ENCODE measurements around the gene SLC23A2.
"Not testable (repeated sequence)": the region's sequence is repeated elsewhere in the genome, so short reads cannot be mapped to it uniquely, and the experiment has no call there.

The SLC23A2 gene

DNA sequence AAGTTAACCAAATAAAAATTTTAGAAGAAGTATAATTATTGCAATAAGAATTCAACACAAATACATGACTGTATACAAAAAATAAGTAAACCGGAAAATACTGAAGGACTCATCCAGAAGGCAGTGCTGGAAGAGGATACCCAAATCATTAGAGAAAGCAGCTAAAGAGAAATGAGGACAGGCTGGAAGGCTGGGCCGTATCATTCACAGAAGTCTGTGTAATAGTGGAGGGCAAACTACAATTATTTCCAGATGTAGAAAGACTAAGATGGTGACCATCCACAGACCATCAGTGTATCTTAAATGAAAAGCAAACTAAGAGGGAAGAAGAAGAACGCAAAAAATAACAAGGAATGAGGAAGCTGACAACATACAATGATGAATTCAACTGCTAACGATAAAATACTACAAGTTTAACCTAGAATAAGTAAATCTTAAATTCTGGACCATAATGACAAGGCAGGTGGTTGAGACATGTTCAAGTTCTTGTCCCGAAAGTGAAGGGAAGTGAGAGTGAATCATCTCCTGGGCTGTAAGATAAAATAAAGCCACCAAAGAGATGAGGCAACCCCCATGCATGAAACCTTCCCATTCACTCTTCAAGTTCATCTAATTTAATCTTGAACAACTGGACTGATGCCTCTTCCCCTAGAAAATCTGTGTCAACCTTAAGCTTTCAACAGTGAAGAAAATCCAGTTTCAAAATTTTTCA, 71.5 kb downstream of the SLC23A2 start:
- no peak for DNase-seq

DNA sequence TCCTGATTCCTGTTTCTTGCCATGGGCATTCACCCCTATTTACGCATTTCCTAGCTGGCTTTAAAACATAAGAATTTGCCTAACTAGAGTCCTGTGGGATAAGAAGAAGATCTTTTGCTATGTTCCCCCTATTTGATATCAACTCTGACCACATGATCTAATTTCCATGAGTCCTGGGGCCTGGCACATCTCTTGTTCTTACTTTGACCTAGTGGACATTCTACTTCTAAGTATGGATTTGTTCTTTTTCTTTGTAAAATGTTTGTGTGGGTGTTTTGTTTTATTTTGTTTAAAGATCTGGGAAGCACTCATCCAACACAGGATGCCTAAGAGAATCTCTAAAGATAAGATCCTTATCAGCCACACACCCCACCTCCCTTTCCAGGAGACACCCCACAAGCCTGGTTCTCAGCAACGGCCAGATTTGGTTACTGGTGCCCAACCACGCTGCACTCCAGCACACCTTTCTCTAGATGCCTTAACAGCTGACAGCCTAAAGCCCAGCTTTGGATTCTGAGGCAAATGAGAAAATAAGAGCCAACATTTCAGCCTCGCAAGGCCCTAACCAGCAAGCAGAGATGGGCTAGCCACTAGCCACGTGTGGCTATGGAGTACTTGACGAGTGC, 74.7 kb downstream of the SLC23A2 start:
- DNase-seq, result no peak

DNA sequence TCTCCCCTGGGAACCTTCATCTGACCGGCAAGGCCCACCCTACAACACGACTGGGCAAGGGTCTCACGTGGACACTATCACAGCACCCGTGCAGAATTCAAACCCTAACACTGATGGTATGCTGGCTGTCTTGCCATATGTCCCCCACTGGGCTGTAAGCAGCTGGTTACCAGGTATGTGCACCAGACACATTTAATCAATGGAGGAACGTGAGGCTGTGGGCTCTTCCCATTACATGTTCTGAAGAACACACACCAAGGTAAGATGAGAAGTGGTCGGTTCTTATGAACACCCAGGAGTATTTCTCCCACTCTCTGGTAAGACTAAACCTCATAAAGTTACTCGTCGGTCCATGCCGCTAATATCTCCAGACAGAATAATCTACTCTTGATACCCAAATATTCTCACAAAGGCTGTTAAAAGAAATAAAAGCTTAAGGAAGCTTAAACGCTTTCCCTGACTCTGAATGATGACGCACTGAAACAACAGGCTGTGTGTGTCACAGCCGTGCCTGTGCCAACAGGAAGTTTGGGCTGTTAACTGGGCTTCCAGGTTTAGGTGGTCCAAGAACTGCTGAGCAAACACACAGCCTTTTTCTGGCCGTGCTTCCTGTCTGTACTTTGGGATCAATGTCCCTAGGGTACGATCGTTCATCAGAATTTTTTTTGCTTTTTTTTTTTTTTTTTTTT, 75.3 kb downstream of the SLC23A2 start:
- peak; percentile 67 for DNase-seq

DNA sequence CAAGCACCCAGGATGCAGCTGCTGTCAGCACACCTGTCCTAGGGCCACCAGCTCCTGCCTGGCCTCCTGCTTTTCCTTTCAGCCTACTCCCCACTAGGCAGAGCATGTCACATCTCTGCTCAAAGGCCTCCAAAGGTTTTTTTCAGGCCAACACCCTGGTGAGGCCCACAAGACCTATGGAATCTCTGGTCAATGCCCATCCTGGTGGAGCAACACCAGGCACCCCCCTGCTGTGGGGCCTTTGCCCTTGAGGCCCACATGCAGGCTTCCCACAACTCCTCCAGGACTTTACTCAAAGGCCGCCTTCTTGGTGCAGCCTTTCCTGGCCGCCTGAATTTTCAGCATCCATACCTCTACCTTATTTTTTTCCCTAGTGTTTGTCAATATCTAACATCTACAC, 76.9 kb downstream of the SLC23A2 start:
- no peak for DNase-seq

DNA sequence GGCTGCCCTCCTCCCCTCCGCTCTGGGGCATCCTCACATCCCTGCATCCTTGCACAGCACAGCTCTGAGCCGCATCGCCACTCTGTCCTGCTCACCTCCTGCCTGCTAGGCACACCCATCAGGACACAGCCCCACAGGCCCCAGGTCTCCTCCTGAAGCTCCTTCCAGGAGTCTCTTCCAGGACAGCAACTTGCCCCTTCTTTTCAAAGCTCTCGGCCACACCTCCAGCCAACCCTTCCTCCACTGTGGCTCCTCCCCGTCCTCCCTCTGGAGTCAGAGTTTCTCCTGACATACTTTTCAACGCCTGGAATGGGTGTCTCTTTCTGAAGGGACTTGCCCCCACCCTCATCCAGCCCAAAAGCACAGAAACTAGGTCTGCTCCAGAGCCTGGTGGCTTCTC, 77.3 kb downstream of the SLC23A2 start:
- DNase-seq, result no peak

DNA sequence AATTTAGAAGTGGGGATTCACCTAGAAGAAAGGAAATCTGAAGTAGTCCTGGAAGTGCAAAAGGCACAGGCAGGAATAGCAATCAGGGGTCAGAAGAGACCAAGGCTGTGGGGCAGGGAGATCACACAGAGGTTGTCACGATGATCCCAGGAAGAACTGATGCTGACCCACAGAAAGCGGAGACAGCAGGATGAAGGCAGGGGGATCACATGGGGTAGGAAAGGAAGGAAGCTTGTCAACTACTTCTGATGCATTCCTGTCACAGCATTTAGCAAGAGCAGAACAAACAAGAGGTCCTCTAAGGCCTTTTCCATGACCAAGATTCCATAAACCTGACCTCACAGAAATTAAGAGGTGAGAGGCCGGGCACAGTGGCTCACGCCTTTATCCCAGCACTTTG, 79.1 kb downstream of the SLC23A2 start:
- no peak for DNase-seq

DNA sequence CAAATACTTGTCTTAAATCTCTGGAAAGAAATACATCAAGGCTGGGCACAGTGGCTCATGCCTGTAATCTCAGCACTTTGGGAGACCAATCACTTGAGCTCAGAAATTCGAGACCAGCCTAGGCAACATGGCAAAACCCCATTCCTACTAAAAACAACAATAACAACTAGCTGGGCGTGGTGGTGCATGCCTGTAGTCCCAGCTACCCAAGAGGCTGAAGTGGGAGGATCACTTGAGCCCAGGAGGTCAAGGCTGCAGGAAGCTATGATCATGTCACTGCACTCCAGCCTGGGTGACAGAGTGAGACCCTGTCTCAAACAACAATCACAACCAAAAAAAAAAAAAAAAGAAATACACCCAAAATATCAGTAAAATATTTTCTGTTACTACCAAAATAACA, 80.0 kb downstream of the SLC23A2 start:
- not testable (repeated sequence) for DNase-seq

DNA sequence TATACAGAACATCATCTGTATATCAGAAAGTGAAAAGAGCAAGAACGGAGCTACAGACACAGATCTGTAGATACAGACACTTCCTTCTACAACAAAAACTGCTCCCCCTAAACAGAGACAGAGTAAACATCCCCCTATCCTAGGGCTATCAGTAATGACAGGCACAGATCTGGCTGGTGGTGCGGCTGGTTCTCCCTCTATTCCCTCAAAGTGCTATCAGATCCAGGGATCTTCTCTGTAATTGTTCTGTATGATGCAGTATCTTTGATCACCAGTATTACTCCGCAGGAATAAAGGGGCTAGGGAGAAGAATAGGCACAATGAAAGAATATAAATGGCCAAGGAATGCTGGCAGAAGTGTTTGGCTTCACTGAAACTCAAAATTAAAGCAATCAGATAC, 80.7 kb downstream of the SLC23A2 start:
- DNase-seq, result no peak

DNA sequence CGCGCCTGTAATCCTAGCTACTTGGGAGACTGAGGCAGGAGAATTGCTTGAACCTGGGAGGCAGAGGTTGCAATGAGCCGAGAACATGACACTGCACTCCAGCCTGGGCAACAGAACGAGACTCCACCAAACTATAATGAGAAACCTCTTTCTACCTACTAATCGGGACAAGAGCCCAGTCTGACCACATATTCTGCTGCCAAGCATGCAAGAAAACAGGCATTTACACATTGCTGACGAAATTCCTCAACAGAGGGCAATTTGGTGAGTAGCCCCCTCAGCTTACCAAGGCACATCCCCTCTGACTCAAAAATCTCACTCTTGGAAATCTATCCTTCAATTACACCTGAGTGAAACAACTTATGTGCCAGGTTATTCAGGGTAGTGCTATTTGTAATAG, 81.2 kb downstream of the SLC23A2 start:
- DNase-seq, result no peak

DNA sequence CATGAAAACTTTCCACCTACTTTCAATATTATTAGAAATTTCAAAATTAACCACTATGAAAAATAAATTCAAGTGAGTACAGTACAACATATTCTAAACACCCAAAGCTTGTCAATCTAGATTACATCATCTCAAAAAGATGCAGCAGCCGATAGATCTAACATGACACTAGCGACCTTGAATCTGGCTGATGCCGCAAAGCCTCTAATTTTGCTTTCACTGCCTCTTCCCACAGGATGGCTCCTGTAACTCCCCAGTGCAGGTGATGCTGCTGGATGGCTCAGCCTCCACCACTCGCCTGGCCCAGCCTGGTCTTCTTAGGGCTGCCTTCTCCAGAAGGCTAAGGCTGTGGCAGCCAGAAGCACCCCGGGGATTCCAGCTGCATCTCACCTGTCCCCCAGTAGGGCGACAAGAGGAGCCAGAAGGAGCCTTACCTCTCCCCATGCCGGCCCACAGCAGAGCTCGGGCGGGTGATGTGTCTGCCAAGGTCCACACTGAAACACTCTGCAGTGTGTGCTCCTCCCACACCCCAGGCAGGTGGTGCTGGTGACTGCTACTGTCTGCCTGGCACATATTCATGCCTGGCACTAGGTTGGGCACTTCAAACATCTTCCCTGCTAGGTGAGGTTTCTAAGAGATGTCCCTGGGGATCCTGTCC, 82.1 kb downstream of the SLC23A2 start:
- DNase-seq, result no peak

DNA sequence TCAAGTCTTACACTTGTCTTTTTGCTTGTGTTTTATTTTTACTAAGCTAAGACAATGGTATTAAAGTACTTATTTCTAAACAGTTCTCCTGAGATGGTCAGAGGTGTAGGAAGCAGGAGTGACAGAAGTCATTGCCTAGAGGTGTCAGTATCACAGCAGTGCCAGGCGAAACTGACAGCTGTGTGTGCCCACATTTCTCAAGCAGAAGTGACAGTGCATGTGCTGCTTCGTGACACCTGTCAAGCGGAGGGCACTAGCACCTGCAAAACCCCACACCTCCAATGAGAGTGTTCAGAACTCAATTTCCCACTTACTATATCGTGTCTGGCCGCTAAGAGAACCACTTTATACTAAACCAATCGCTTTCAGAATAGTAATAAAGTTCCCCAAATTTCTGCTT, 82.8 kb downstream of the SLC23A2 start:
- no peak for DNase-seq

DNA sequence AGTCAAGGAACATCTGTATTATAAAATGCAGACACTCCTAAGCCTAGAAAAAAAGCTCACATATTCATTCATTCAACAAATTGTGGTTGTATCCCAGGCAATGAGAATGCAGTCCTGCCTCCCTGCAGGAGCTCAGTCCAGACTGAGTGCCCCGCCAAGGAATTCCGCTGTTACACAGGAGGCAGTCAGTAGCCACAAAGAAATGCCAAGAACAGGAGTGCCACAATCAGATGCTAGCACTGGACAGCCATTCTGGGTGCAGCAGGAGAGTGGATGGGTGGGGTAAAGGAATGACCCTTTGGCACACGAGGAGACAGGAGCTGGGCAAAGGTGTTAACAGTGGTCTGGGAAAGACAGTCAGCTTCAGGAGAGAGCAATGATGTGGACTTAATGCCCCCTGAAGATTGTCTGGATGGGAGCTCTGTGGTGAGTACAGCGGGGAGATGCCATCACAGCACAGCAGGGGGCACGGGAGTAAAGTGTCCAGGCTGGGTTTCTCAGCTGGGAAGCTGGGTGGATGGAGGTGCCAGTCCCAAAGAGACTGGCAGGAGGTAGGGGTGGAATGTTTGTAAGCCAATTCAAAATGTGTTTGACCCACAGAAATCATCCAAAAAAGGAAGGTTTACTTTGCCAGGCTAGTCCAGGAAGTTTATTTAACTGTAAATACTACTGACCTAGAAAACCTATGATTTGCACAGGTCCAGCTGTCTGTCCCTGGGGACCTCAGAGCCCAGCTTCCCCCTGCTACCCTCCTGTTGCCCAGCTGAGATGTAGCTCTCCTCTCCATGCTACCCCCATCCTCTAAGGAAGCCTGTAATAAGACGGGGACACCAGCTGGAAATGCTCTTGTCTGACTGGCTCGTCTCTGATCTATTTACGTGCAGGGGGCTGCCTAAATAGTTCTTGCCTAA, 84.1 kb downstream of the SLC23A2 start:
- no peak for DNase-seq

DNA sequence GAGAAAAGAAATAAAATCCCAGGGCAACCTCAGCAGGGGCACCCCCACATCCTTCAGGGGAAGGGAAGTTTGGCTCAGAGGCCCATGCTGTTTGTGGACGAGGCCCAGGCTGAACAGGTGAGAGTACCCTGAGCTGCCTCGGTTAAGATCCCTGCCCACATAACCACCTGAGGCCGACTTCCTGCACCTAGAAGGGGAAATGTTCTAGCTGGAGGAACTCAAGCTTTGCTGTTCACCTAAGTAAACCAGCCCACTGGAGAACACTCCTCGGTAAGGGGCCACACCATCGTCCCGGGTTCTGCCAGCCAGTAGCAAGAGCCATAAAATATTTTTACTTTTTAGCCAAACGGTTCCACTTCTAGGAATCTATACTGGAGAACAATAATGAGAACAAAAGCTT, 88.2 kb downstream of the SLC23A2 start:
- DNase-seq, result no peak

DNA sequence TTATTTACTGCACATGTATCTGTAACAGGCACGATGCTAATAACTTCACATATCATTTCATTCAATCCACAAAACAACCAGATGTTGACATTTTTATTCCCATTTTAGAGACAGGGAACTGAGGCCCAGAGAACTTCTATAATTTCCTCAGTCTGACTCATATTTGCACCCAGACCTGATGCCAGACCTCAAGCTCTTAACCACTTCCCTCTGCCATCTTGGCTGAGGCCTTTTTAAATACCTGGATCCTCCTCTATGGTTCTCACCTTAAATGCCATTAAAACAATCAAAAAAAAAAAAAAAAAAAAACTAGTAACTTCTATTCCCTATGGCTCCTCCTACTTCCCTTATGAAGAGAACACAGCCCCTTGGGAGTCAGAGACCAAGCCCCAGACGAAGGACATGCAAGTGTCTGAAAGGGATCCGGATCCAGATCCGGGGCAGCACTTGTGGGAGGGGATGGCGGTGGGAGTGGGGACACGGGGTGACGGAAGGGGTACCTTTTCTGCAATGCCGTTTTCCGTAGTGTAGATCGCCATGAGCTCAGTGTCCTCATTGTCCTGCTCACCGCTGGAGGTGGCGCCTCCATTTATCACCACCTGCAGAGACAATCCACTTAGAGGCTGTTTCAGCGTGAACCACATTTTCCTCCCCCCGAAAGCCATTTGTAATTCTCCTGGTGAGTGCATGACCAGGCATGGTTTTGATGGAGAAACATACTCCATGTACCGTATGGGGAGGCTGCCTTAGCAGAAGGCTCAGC, 88.7 kb downstream of the SLC23A2 start:
- no peak for DNase-seq

DNA sequence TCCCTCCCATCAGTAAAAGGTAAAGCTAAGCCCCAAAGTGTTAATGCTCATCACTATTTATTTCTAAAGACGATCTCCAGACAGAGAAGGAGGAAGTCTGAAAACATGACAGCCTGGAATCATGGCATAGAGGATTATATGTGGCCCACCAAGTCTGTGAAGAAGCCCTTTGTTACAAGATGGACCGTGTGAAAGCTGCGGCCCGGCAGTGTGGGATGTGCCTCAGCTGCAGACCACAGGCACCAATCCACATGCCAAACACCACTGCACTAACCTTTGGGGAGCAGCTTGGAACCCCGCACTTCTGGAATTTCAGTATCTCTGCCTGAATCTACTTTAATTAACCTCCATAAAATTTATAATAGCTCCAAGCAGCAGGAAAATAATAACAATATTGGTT, 90.4 kb downstream of the SLC23A2 start:
- no peak for DNase-seq

DNA sequence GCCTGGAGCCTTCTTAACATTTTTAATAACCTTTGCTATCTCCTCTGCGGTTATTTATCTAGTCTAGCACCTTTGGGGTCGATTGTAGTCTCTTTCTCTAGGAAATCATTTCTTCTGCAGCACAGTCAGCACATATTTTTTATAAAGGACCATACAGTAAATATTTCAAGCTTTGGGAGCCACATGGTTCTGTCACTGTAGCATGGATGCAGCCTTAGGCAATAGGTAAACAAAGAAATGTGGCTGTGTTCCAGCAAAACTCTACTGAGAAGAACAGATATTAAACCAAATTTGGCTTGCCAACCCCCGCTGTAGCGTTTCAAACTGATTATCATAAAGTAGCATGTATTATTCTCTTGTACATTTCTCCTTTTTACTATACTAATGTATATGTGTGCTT, 95.7 kb downstream of the SLC23A2 start:
- no peak for DNase-seq

DNA sequence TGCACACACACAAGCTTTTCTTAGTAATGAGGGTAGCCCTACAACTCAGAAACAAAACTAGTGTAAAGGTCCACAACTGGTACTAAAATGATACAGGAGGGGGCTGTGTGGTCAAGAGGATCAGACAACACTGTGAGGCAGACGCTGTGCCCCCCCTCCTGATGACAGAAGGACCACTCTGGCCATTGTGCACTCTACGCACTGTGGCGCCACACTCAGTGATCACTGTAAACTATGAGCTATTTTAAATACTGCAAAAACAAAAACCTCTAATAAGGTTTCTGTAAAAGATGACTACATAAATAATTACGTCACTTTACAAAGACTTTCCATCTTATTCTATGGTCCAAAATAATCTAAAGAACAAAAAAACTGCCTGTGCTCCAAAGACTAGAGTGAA, 96.1 kb downstream of the SLC23A2 start:
- DNase-seq, result no peak

DNA sequence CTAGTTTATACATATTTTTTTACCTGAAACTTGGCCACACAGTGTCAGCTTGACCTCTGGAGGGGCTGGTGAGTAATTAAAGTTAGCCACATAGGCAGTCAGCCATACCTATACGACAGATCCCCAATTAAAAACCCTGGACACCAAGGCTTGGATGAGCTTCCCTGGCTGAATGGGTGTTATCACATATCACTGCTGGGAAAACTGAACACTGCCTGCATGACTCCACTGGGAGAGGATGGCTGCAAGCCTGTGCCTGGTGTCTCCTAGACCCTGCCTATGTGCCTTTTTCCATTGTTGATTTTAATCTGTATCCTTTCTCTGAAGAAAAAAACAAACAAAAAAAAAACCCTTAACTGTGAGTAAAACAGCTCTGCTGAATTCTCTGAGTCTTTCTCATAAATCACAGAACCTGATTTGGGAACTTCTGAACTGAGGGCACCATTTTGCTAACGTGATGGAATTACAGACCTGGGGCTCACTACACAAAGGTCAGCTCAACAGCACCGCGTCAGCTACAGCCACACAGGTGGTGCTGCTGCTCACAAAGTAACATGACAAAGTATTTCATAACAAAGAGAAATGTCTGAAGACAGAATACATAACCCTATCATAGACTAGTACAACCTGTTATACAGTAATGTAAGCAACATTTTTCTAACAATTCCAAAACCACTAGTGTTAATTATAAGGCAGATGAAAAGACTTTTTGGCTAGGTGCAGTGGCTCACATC, 97.0 kb downstream of the SLC23A2 start:
- no peak for DNase-seq

DNA sequence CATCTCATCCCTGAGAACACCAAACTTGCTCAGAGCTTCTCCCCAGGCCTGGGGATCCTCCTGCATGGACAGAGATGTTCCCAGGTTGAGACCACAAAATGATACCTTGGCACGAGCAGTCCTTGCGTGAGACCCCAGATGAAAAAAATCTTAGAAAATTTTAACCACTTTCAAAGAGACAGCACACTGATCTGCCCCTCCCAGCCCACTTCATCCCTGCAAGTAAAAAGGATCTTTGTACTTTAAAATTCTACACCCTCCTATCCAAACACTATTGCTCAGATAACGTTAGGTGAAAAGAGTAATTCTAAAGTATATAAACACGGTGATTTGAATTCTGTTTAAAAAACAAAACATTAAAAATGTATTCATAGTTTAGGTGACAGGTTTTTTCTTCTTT, 98.5 kb downstream of the SLC23A2 start:
- no peak for DNase-seq

DNA sequence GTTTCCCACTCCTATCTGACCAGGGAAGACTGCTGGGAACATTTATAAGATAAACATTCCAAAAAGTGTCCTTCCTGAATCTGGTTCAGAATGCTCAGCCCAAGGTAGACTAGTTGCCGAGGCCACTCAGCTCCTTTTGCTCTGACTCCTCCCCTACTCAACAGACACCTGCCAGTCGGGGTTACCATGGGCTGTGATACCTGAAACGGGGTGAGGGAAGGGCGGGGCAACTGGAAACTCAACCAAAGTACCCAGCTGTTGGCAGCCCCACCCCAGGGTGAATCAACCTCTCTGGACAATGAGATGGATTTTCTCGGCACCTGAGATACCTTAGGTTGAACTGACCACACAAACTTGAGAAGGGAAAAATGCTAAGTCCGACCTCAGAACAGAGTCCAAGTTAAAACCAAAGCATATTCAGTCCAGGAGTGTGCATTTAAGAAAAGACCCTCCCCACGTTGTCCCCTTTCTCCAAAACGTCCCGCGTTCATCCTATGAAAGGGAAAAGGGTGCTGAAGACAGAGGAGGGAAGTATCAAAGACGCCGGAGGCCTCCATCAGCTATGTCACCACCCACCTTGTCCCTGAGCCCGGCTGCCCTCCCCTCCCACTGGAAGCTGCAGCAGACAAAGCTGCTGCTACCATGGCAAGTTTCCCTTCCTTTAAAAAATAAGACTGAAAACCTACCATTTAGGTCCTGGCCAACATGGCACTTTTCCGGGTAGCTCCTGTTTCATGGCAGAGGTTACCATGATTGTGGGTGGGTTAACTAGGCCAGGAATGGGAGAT, 100.1 kb downstream of the SLC23A2 start:
- no peak for DNase-seq

Measured in right hindlimb (tissue), 1 donor.